GM12864 (cell line): ENCODE data around the gene ZFP36L1.
A peak's percentile ranks its signal among the peaks of the same experiment; 100 is the strongest.

Source experiments
- DNase-seq: peaks from one replicate; pipeline ENCODE4 v3.0.0-alpha.2; 2011; ENCODE audit warnings: low read depth
- H3K4me3 ChIP-seq: 2 replicates; pipeline ENCODE4 v1.5.1; 2011; ENCODE audit warnings: mild to moderate bottlenecking, low read depth, low read length, control low read depth
- CTCF ChIP-seq: IDR thresholded peaks from 2 replicates; pipeline ENCODE4 v1.5.1; 2011; ENCODE audit warnings: low read depth, mild to moderate bottlenecking, moderate library complexity, low read length, control low read depth, inconsistent platforms; ENCODE audit errors: missing control alignments

ZFP36L1 gene

GRCh38 chr14:68816183-68816942 lies 23.5 kb upstream of the ZFP36L1 start:
- peak overlapping the region; percentile 63 for H3K4me3 ChIP-seq
- peak; percentile 87 for TF ChIP-seq CTCF
- DNase-seq: peak; percentile 69

- H3K4me3 ChIP-seq: peak overlapping the region; percentile 63
- no peak for TF ChIP-seq CTCF
- DNase-seq: no peak
Observed at GRCh38 chr14:68815298-68816182, 22.7 kb upstream of the ZFP36L1 start.

GRCh38 chr14:68814539-68815297 lies 21.9 kb upstream of the ZFP36L1 start:
- peak overlapping the region; percentile 63 for H3K4me3 ChIP-seq
- no peak for DNase-seq

GRCh38 chr14:68814238-68814538 lies 21.3 kb upstream of the ZFP36L1 start:
- no peak for TF ChIP-seq CTCF
- peak overlapping the region; percentile 6 for H3K4me3 ChIP-seq
- no peak for DNase-seq

More at GRCh38 chr14:68814539-68815297, 21.9 kb upstream of the ZFP36L1 start:
- TF ChIP-seq CTCF: no peak

- no peak for DNase-seq
- no peak for TF ChIP-seq CTCF
- H3K4me3 ChIP-seq: no peak overlapping the region
Observed at GRCh38 chr14:68813318-68813838, 20.5 kb upstream of the ZFP36L1 start.

- no peak for DNase-seq
- no peak for TF ChIP-seq CTCF
- H3K4me3 ChIP-seq: no peak overlapping the region
Observed at GRCh38 chr14:68811171-68811570, 18.3 kb upstream of the ZFP36L1 start.
